SH-SY5Y (cell line): ENCODE results near the gene XYLT2.

Experiments
- GATA2 ChIP-seq: IDR thresholded peaks from 2 replicates; pipeline ENCODE4 v1.6.1; 2011; ENCODE audit warnings: mild to moderate bottlenecking, low read depth, low read length
- GATA3 ChIP-seq: IDR thresholded peaks from 2 replicates; pipeline ENCODE4 v1.6.1; 2011; ENCODE audit warnings: low read depth, mild to moderate bottlenecking, low read length, moderate library complexity

The XYLT2 gene

DNA sequence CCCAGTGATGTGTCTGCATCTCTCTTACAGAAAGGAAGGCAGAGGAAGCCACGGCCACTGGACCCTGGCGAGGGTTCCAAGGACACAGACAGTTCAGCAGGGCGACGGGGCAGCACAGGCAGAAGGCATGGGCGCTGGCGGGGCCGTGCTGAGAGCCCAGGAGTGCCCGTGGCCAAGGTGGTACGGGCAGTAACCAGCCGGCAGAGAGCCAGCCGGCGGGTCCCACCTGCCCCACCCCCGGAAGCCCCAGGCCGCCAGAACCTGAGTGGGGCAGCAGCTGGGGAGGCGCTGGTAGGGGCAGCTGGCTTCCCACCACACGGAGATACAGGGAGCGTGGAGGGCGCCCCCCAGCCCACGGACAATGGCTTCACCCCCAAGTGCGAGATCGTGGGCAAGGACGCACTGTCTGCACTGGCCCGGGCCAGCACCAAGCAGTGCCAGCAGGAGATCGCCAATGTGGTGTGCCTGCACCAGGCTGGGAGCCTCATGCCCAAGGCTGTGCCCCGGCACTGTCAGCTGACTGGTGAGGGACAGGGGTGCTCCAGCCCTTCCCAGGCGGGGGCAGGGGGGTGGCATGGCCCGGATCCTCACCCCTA lies 7.8 kb downstream of the XYLT2 start:
- TF ChIP-seq GATA2 (no peak), GATA3 (no peak)

DNA sequence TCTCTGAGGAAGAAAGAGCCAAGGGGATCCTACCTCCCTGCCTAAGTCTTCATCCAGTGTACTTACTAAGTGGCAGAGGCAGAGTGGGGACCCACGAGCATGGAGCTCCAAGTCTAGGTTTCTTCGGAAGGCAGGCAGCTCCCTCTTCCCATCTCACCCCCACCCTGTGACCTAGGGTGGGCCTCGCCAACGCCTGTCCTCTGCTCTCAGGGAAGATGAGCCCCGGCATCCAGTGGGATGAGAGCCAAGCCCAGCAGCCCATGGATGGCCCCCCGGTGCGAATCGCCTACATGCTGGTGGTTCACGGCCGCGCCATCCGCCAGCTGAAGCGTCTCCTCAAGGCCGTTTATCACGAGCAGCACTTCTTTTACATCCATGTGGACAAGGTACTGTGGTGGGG lies 8.3 kb downstream of the XYLT2 start:
- no peak for TF ChIP-seq GATA3
- TF ChIP-seq GATA2: no peak

GRCh38 chr17:50354776-50355175 lies 8.8 kb downstream of the XYLT2 start:
- TF ChIP-seq GATA2 (no peak), GATA3 (no peak)

- TF ChIP-seq GATA2 (no peak), GATA3 (no peak)
Measured at GRCh38 chr17:50355336-50355700, 9.4 kb downstream of the XYLT2 start.

GRCh38 chr17:50355701-50356341 lies 9.9 kb downstream of the XYLT2 start:
- TF ChIP-seq GATA2 (no peak), GATA3 (no peak)

GRCh38 chr17:50356418-50356817 lies 10.5 kb downstream of the XYLT2 start:
- TF ChIP-seq GATA2: no peak
- no peak for TF ChIP-seq GATA3

GRCh38 chr17:50356892-50357510 lies 11.1 kb downstream of the XYLT2 start:
- TF ChIP-seq GATA2 (no peak), GATA3 (no peak)

GRCh38 chr17:50358177-50358576 lies 12.3 kb downstream of the XYLT2 start:
- TF ChIP-seq GATA2 (no peak), GATA3 (no peak)

DNA sequence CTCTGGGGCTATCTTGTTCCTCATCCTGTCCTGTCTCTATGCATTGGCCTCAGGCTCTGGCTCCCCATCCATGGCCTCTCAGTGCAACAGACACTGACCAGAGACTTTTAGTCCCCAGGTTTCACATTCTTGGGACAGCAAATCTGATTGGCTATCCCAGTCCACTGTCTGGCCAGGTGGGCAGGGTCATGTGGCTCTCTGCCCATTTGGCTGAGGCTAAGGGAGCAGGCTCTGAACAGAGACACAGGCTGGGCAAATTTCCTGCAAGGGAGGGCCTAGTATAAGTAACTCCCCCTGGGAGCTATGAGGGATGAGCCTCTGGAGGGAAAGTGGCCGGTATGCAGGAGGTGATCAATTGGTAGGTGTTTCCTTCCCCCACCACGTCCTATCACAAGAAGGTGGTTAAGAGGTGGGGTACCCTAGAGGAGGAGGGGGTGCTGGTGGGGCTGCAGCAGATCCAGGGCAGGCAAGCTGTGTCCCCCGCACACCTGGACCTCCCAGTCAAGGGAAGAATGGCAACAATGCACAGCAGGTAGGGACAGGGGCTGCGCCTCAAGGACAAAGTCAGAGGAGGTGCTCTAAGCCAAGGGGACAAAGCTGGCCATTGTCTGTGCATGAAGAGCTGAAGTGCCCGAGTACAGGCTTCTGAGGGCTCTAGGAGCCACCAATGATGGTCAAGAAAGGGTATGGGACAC lies 13.2 kb downstream of the XYLT2 start:
- no peak for TF ChIP-seq GATA2
- TF ChIP-seq GATA3: no peak

GRCh38 chr17:50359998-50360461 lies 14.1 kb downstream of the XYLT2 start:
- TF ChIP-seq GATA3 (no peak), GATA2 (no peak)

- TF ChIP-seq GATA2: no peak
- no peak for TF ChIP-seq GATA3
Measured at GRCh38 chr17:50360486-50361115, 14.7 kb downstream of the XYLT2 start.

- no peak for TF ChIP-seq GATA3
Measured at GRCh38 chr17:50361561-50362480, 15.9 kb downstream of the XYLT2 start.

- TF ChIP-seq GATA2: no peak
- TF ChIP-seq GATA3: no peak
Measured at GRCh38 chr17:50362661-50363060, 16.7 kb downstream of the XYLT2 start.
